ENCODE results near the gene RAB11FIP4. TPM values are rescaled to one million over a fixed set of nuclear protein-coding genes. Genes with fewer than 3 reads are reported as not detected.

The RAB11FIP4 gene
- polyA plus RNA-seq, 3 donors = 1.5 to 12.3 (median 1.7) TPM

GRCh38 chr17:31499771-31500554 is 108.5 kb downstream of the RAB11FIP4 start:
- no peak overlapping the region for H3K27ac ChIP-seq (ENCODE audit: low read depth, low read length)
- WGBS, 3 donors = 13 to 50% (median 47%) methylated on average over 11 of the region's 11 CpGs

GRCh38 chr17:31506517-31506916 is 115.0 kb downstream of the RAB11FIP4 start:
- 92 to 100% (median 95%) methylated on average over 1 of the region's 1 CpG for WGBS, 3 donors

GRCh38 chr17:31508288-31509094 is 117.0 kb downstream of the RAB11FIP4 start:
- WGBS, 3 donors = 52 to 56% (median 54%) methylated on average over 13 of the region's 13 CpGs
- H3K27ac ChIP-seq (ENCODE audit: low read depth, low read length) = no peak overlapping the region

More at GRCh38 chr17:31506517-31506916, 115.0 kb downstream of the RAB11FIP4 start:
- no peak overlapping the region for H3K27ac ChIP-seq (ENCODE audit: low read depth, low read length)

- no peak overlapping the region for H3K27ac ChIP-seq (ENCODE audit: low read depth, low read length)
- 58 to 64% (median 61%) methylated on average over 13 of the region's 13 CpGs for WGBS, 3 donors
Measured at GRCh38 chr17:31509095-31509804, 117.8 kb downstream of the RAB11FIP4 start.

GRCh38 chr17:31509805-31510177 is 118.3 kb downstream of the RAB11FIP4 start:
- 55 to 87% (median 77%) methylated on average over 5 of the region's 5 CpGs for WGBS, 3 donors
- H3K27ac ChIP-seq (ENCODE audit: low read depth, low read length) = no peak overlapping the region

- no peak overlapping the region for H3K27ac ChIP-seq (ENCODE audit: low read depth, low read length)
- WGBS, 3 donors = 43 to 67% (median 62%) methylated on average over 14 of the region's 14 CpGs
Measured at GRCh38 chr17:31510308-31511194, 119.1 kb downstream of the RAB11FIP4 start.

- 58 to 78% (median 61%) methylated on average over 9 of the region's 9 CpGs for WGBS, 3 donors
- H3K27ac ChIP-seq (ENCODE audit: low read depth, low read length) = no peak overlapping the region
Measured at GRCh38 chr17:31511195-31511578, 119.7 kb downstream of the RAB11FIP4 start.

- WGBS, 3 donors = 75 to 90% (median 81%) methylated on average over 9 of the region's 9 CpGs
- no peak overlapping the region for H3K27ac ChIP-seq (ENCODE audit: low read depth, low read length)
Measured at GRCh38 chr17:31511580-31511979, 120.1 kb downstream of the RAB11FIP4 start.

- no peak overlapping the region for H3K27ac ChIP-seq (ENCODE audit: low read depth, low read length)
- 93 to 94% (median 94%) methylated on average over 15 of the region's 15 CpGs for WGBS, 3 donors
Measured at GRCh38 chr17:31512104-31512740, 120.7 kb downstream of the RAB11FIP4 start.

- H3K27ac ChIP-seq (ENCODE audit: low read depth, low read length) = no peak overlapping the region
- WGBS, 3 donors = 93 to 97% (median 94%) methylated on average over 12 of the region's 12 CpGs
Measured at GRCh38 chr17:31512796-31513195, 121.3 kb downstream of the RAB11FIP4 start.

- H3K27ac ChIP-seq (ENCODE audit: low read depth, low read length) = no peak overlapping the region
- WGBS, 3 donors = 82 to 91% (median 87%) methylated on average over 15 of the region's 15 CpGs
Measured at GRCh38 chr17:31513731-31514427, 122.4 kb downstream of the RAB11FIP4 start.

GRCh38 chr17:31515267-31515666 is 123.8 kb downstream of the RAB11FIP4 start:
- H3K27ac ChIP-seq (ENCODE audit: low read depth, low read length) = no peak overlapping the region
- WGBS, 3 donors = 79 to 85% (median 82%) methylated on average over 8 of the region's 8 CpGs

- WGBS, 3 donors = 57 to 60% (median 58%) methylated on average over 11 of the region's 11 CpGs
Measured at GRCh38 chr17:31517524-31517923, 126.0 kb downstream of the RAB11FIP4 start.

GRCh38 chr17:31518478-31518877 is 127.0 kb downstream of the RAB11FIP4 start:
- WGBS, 3 donors = 90 to 91% (median 91%) methylated on average over 4 of the region's 4 CpGs
- no peak overlapping the region for H3K27ac ChIP-seq (ENCODE audit: low read depth, low read length)

More at GRCh38 chr17:31517524-31517923, 126.0 kb downstream of the RAB11FIP4 start:
- no peak overlapping the region for H3K27ac ChIP-seq (ENCODE audit: low read depth, low read length)

- 91 to 94% (median 92%) methylated on average over 13 of the region's 13 CpGs for WGBS, 3 donors
- H3K27ac ChIP-seq (ENCODE audit: low read depth, low read length) = no peak overlapping the region
Measured at GRCh38 chr17:31521632-31522283, 130.3 kb downstream of the RAB11FIP4 start.

- WGBS, 3 donors = 88 to 94% (median 93%) methylated on average over 15 to 16 of the region's 16 CpGs
Measured at GRCh38 chr17:31522284-31522931, 130.9 kb downstream of the RAB11FIP4 start.

More at GRCh38 chr17:31522284-31522931, 130.9 kb downstream of the RAB11FIP4 start:
- H3K27ac ChIP-seq (ENCODE audit: low read depth, low read length) = no peak overlapping the region

All from adipose tissue (tissue), 3 donors.